GM12878 (cell line): ENCODE measurements around the gene MTFR1L. TPM values are rescaled to one million over a fixed set of nuclear protein-coding genes. Genes with fewer than 3 reads are reported as not detected.

ENCODE experiments used
- ATAC-seq: fragments of 200-7000 bp; cut with Tn5 transposase; 3 replicates; pipeline ENCODE4 v1.9.1; 2020; ENCODE audit warnings: mild to moderate bottlenecking, moderate library complexity
- BruUV-seq: library from RNA; stranded (reverse); fragments of 400-500 nt; replicated peaks from 2 replicates; lab custom pipeline; 2021; lab: Mats Ljungman, UMichigan
- CTCF ChIA-PET: fragments of 300-600 bp; sonication (Branson Sonifier 250); formaldehyde crosslinking; extraction: SDS; loops from one replicate; lab custom pipeline; 2021; ENCODE audit warnings: inconsistent platforms; lab: Yijun Ruan, JAX
- POLR2A ChIA-PET: fragments of 350-600 bp; formaldehyde crosslinking; extraction: SDS; loops from one replicate; lab custom pipeline; 2021; ENCODE audit warnings: inconsistent platforms; lab: Charles Lee
- RAD21 ChIA-PET: fragments of 300-600 bp; sonication (Branson Sonifier 250); formaldehyde crosslinking; loops from one replicate; lab custom pipeline; 2023; ENCODE audit warnings: antibody characterized with exemption; ENCODE audit not compliant: unreplicated experiment; lab: Charles Lee
- SMC1A ChIA-PET: fragments of 300-600 bp; sonication (Branson Sonifier 250); formaldehyde crosslinking; loops from one replicate; lab custom pipeline; 2023; ENCODE audit not compliant: unreplicated experiment, uncharacterized antibody; lab: Charles Lee
- DNase-seq: peaks from one replicate; pipeline ENCODE4 v3.0.0-alpha.2; 2011; ENCODE audit warnings: low read depth, low spot score
- FAIRE-seq: peaks from 3 replicates; lab custom pipeline; 2011; peaks lifted over from hg19 to GRCh38; lab: Jason Lieb, UNC
- H2AFZ ChIP-seq: 2 replicates; pipeline ENCODE4 v1.6.0; 2011; ENCODE audit warnings: low read depth, low read length, control low read depth; ENCODE audit not compliant: control insufficient read depth
- H3K27ac ChIP-seq: 2 replicates; pipeline ENCODE4 v1.5.1; 2011; ENCODE audit warnings: control low read depth; ENCODE audit not compliant: control insufficient read depth, insufficient read depth
- H3K27me3 ChIP-seq, 2 experiments: replicated peaks in 1 of 2; 2 replicates each; pipeline versions ENCODE4 v1.6.0 to v1.6.1; 2011; ENCODE audit warnings: low read length in 1 of 2; ENCODE audit not compliant: control insufficient read depth in 2 of 2, insufficient read depth in 2 of 2
- H3K36me3 ChIP-seq, 2 experiments: 2 replicates each; pipeline ENCODE4 v1.5.1; 2011; ENCODE audit warnings: low read length in 1 of 2; ENCODE audit not compliant: control insufficient read depth in 2 of 2, insufficient read depth in 2 of 2
- H3K4me1 ChIP-seq: 2 replicates; pipeline ENCODE4 v1.6.1; 2011; ENCODE audit warnings: mild to moderate bottlenecking, low read length, moderate library complexity, mixed read lengths; ENCODE audit not compliant: control insufficient read depth, insufficient read depth
- H3K4me2 ChIP-seq: 2 replicates; pipeline ENCODE4 v1.6.0; 2011; ENCODE audit warnings: control low read depth; ENCODE audit not compliant: control insufficient read depth, insufficient read depth
- H3K4me3 ChIP-seq: fragments of 200-600 bp; sonication (generic); 2 replicates; pipeline ENCODE4 v1.5.1; 2016
- H3K79me2 ChIP-seq: 2 replicates; pipeline ENCODE4 v1.6.0; 2011; ENCODE audit warnings: low read length; ENCODE audit not compliant: control insufficient read depth, insufficient read depth
- H3K9ac ChIP-seq: 2 replicates; pipeline ENCODE4 v1.8.0; 2011; ENCODE audit warnings: low read length, control low read depth, mixed read lengths; ENCODE audit not compliant: control insufficient read depth, insufficient read depth
- H3K9me3 ChIP-seq: replicated peaks from 3 replicates; pipeline ENCODE4 v1.5.1; 2011; ENCODE audit warnings: mild to moderate bottlenecking, low read length; ENCODE audit not compliant: control insufficient read depth, insufficient read depth
- H4K20me1 ChIP-seq: 2 replicates; pipeline ENCODE4 v1.6.0; 2011; ENCODE audit not compliant: control insufficient read depth, insufficient read depth
- ELK1 ChIP-seq: IDR thresholded peaks from 2 replicates; pipeline ENCODE4 v1.6.1; 2012; ENCODE audit warnings: low read depth, low read length, improper control_type of control experiment
- MYB ChIP-seq: fragments of 150-350 bp; IDR thresholded peaks from 2 replicates; pipeline ENCODE4 v1.6.1; 2014; ENCODE audit warnings: mild to moderate bottlenecking, low read depth, low read length, borderline replicate concordance
- NR2C2 ChIP-seq: IDR thresholded peaks from 2 replicates; pipeline ENCODE4 v1.6.1; 2011; ENCODE audit warnings: borderline replicate concordance, low read depth; ENCODE audit not compliant: control insufficient read depth, insufficient read length
- PKNOX1 ChIP-seq: fragments of 450-650 bp; IDR thresholded peaks from 2 replicates; pipeline ENCODE4 v1.6.1; 2016; ENCODE audit warnings: mild to moderate bottlenecking
- RCOR1 ChIP-seq: conservative IDR thresholded peaks from 2 replicates; pipeline ENCODE4 v1.6.1; 2012; ENCODE audit warnings: low read depth, low read length, improper control_type of control experiment
- STAT3 ChIP-seq: IDR thresholded peaks from 2 replicates; pipeline ENCODE4 v1.6.1; 2011; ENCODE audit warnings: low read depth, low read length, improper control_type of control experiment
- TAF1 ChIP-seq: IDR thresholded peaks from 2 replicates; pipeline ENCODE4 v1.6.1; 2011; ENCODE audit warnings: mild to moderate bottlenecking, low read depth, low read length, borderline replicate concordance
- WGBS: methylation state at CpG from one replicate; pipeline ENCODE4 v1.1.6; 2016; ENCODE audit warnings: low lambda C conversion rate; ENCODE audit not compliant: insufficient replicate concordance, insufficient coverage; ENCODE audit errors: missing lambda C conversion rate; 5-methylcytosine and 5-hydroxymethylcytosine counted together
- in situ Hi-C: fragments of 300-500 bp; cut with MboI; formaldehyde crosslinking; loops from 9 replicates; pipeline ENCODE4 v1.14.3; 2018; ENCODE audit warnings: mixed read lengths
- intact Hi-C: fragments of 100-400 bp; cut with micrococcal nuclease; formaldehyde crosslinking; loops from one replicate; pipeline ENCODE4 v1.14.2; 2022; ENCODE audit not compliant: unreplicated experiment
- polyA plus RNA-seq, 11 experiments: library from polyadenylated mRNA; depleted of rRNA in 4 of 11; unstranded in 6 of 11; stranded (reverse) in 5 of 11; fragments of >200 nt; fragmentation: Nextera tagmentation in 4 of 11; fragmentation: Illumina TruSeq in 1 of 11; extraction: Ambion mirVana in 4 of 11; extraction: Trizol in 1 of 11; gene quantifications; 1 replicate in 1 of 11; 2 replicates in 10 of 11; pipeline versions ENCODE4 v1.2.1 to v1.2.3, GENCODE V29; 2011 to 2016; ENCODE audit warnings: inconsistent platforms in 2 of 11, missing spikeins in 2 of 11, low read depth in 1 of 11
- total RNA-seq, 4 experiments: library from RNA; depleted of rRNA in 3 of 4; stranded (reverse); fragments of >200 nt in 3 of 4; fragmentation: Illumina TruSeq in 1 of 4; extraction: Trizol in 1 of 4; gene quantifications; 2 replicates each; pipeline versions ENCODE4 v1.2.1 to v1.2.3, GENCODE V29; 2013 to 2021
- TF ChIP-seq, protein P1 (sequence below): fragments of 450-650 bp; IDR thresholded peaks from 2 replicates; pipeline ENCODE4 v1.6.1; 2014; ENCODE audit warnings: mild to moderate bottlenecking

The MTFR1L gene
- total and polyA plus RNA-seq, 10 of the 15 experiments (the other 5 are each of a cell fraction or from before 2014, with no cell fraction given), result 16.9 to 44.2 (median 30.3) TPM

DNA sequence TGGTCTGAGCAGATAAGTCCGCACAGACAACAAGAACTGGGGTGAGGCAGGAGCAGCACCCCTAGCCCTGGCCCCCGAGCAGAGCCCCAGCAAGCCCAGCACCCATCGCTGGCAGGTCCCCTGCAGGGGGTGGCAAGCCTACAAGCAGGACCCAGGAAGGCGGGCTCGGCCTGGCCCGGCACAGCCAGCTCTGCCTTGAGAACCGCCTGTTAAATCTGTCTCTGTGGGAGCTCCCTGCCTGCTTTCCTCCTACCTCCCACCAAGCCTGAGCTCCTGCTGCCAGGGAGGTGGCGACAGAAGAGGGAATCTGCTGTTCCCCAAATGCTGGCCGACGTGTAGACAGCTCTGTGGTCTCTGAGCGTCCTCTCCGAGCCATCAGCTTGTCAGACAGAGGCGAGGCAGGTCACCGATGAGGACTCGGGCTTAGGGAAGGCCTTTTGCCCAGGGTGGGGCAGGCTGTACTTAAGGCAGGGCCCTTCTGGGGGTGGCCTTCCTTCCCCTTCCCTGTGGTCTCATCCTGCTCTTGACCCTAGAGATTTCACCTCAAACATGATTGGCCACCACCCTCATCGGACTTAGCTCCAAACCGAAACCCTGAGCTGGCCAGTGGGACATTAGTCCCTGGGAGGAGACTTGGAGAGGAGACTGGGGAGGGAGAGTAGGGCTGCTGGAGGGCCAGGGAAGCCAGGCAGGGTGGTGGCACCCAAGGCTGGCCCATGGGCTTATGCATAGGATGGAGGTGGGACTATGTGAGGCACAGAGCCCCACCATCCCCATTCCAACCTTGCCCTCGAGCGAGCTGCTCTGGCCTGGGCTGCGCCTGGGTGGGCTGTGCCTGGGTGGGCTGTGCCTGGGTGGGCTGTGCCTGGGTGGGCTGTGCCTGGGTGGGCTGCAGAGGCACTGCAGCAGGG lies 12.0 kb upstream of the MTFR1L start:
- FAIRE-seq (no peak), DNase-seq (no peak), ATAC-seq (no peak)
- Histone ChIP-seq H3K9ac (no peak overlapping the region), H3K9me3 (no peaks in the 10 kb centered on the region), H3K27me3 (no peaks in the 10 kb centered on the region), H3K4me3 (no peak overlapping the region), H2AFZ (no peak overlapping the region), H3K4me2 (no peak overlapping the region), H3K79me2 (no peaks in the 10 kb centered on the region), H3K4me1 (peaks cover 30% of the 10 kb centered on the region), H4K20me1 (no peaks in the 10 kb centered on the region), H3K27ac (no peak overlapping the region), H3K36me3 (no peaks in the 10 kb centered on the region)
- POLR2A ChIA-PET, result interaction anchor here (0.5 to 0.6 kb wide), 2 partner anchors 315 to 1060 kb away, joined by 4 to 6 read pairs; no protein-coding TSS in a partner anchor
- TF ChIP-seq PKNOX1, result no peak
- no peak for TF ChIP-seq RCOR1
- TF ChIP-seq, protein P1, sequence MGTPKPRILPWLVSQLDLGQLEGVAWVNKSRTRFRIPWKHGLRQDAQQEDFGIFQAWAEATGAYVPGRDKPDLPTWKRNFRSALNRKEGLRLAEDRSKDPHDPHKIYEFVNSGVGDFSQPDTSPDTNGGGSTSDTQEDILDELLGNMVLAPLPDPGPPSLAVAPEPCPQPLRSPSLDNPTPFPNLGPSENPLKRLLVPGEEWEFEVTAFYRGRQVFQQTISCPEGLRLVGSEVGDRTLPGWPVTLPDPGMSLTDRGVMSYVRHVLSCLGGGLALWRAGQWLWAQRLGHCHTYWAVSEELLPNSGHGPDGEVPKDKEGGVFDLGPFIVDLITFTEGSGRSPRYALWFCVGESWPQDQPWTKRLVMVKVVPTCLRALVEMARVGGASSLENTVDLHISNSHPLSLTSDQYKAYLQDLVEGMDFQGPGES, result no peak
- no peak for TF ChIP-seq MYB
- no peak for TF ChIP-seq TAF1
- TF ChIP-seq NR2C2, result no peak
- TF ChIP-seq STAT3, result no peak
- TF ChIP-seq ELK1, result no peak
- in situ Hi-C loops (loop anchor here (25.0 kb wide), 1 partner anchor 395 kb away; the partner anchor contains the start of gene RHCE), intact Hi-C loops (loop anchor here (10.0 kb wide), 1 partner anchor 563 kb away; the partner anchor contains the start of gene RSRP1)
- RAD21 ChIA-PET, result interaction anchor here (0.8 to 3.2 kb wide), 2 partner anchors 190 to 199 kb away, joined by 3 to 13 read pairs; partner anchors contain the start of gene PAFAH2
- 76% methylated on average over 17 of the region's 20 CpGs for WGBS
- no TSS peak for BruUV-seq
- SMC1A ChIA-PET, result no interaction called here
- CTCF ChIA-PET, result interaction anchor here (1.2 to 8.1 kb wide), 2 partner anchors 9 to 304 kb away, joined by 4 to 63 read pairs; partner anchors contain the start of gene SELENON
